Mucosa of stomach (tissue), 1 donor: ENCODE data around the gene AMY1C.
"Not testable (repeated sequence)": the region's sequence is repeated elsewhere in the genome, so short reads cannot be mapped to it uniquely, and the experiment has no call there.

Source experiments
- H3K27me3 ChIP-seq: one replicate; pipeline ENCODE4 v1.7.0; 2013; ENCODE audit warnings: mild to moderate bottlenecking, low read length; ENCODE audit not compliant: control insufficient read depth, insufficient read depth
- H3K36me3 ChIP-seq: one replicate; pipeline ENCODE4 v1.7.0; 2013; ENCODE audit warnings: low read length; ENCODE audit not compliant: control insufficient read depth, insufficient read depth
- H3K4me1 ChIP-seq: one replicate; pipeline ENCODE4 v1.7.0; 2013; ENCODE audit warnings: mild to moderate bottlenecking, low read length; ENCODE audit not compliant: control insufficient read depth, insufficient read depth
- H3K4me3 ChIP-seq: one replicate; pipeline ENCODE4 v1.7.0; 2013; ENCODE audit warnings: low read length
- H3K9ac ChIP-seq: one replicate; pipeline ENCODE4 v1.7.0; 2013; ENCODE audit warnings: mild to moderate bottlenecking, low read length, moderate library complexity
- H3K9me3 ChIP-seq: one replicate; pipeline ENCODE4 v1.7.0; 2013; ENCODE audit warnings: mild to moderate bottlenecking, low read length, moderate library complexity; ENCODE audit not compliant: control insufficient read depth
- donor health status: Pancreatic carcinoma.

Gene AMY1C

DNA sequence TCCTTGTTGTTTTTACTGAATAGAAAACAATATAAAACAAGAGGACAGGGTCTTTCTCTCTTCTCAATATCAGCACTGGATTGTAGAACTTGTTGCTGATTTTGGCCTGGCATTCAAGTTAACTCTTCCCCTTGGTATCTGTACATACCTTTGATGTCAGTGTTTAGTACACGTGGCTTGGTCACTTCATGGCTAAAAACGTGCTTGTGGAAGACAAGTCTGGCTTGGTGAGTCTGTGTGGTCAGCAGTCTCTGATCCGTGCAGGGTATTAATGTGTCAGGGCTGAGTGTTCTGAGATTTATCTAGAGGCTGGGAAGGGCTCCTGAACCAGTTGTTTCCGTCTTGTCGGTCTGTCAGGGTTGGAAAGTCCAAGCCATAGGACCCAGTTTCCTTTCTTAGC is at the start of gene AMY1C:
AMY1C (plus strand) TSS at position 301 of the 400 bp plus-strand sequence. CDS start 572 bp downstream, outside the sequence.
- not testable (repeated sequence) for H3K4me1 ChIP-seq, H3K9ac ChIP-seq, H3K4me3 ChIP-seq, H3K27me3 ChIP-seq, H3K36me3 ChIP-seq, H3K9me3 ChIP-seq

DNA sequence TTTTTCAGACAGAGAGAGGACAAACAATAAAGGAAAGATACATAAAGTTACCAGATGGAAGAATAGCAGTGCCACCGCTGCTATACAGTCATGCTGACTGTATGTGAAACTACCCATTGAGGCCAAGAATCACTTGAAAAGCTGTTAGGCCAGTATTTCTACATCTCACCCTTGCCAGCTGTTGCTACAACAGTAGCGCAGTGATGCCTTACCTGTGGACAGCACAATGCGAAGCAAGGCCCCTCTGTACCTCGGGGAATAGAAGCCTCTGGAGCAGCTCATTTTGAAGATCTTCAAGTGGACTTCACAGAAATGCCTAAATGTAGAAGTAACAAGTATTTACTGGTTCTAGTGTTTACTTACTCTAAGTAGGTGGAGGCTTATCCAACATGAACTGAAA is 49.0 kb upstream of the AMY1C start:
- not testable (repeated sequence) for H3K9me3 ChIP-seq, H3K4me3 ChIP-seq, H3K27me3 ChIP-seq, H3K9ac ChIP-seq, H3K4me1 ChIP-seq, H3K36me3 ChIP-seq

DNA sequence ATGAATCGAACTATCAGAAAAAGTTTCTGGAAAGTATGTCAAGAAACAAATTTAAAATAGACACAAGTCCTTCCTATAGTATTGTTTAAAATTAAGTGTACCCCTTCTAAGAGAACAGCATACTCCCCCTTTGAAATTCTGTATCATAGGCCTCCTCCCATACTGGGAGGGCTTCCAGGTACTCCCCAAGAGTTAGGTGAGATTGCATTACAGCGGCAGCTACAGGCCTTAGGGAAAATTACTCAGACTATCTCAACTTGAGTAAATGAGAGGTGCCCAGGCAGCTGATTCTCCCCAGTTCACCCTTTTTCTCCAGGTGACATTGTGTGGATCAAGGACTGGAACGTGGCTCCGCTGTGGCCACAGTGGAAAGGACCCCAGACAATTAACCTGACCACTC is 48.4 kb upstream of the AMY1C start:
- H3K27me3 ChIP-seq, H3K9ac ChIP-seq, H3K36me3 ChIP-seq, H3K9me3 ChIP-seq, H3K4me1 ChIP-seq, H3K4me3 ChIP-seq: not testable (repeated sequence)

DNA sequence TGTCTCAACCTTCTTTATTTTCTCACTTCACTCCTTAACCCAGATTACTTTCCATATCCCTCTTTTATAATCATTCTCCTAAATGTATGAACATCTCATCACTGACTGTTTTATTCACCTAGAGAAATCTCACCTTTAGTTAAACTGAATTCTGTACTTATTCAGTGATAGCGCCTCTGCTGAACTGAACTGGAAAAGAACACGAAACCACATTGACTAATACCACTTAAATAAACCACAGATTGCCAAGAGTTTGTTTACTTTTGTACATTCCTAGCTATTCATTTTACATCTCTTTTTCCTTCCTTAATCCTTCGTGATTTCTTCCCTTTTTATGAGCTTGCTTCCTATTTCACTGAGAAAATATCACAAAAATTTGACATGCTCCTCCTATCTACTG is 42.0 kb upstream of the AMY1C start:
- not testable (repeated sequence) for H3K9ac ChIP-seq, H3K36me3 ChIP-seq, H3K9me3 ChIP-seq, H3K4me3 ChIP-seq, H3K4me1 ChIP-seq, H3K27me3 ChIP-seq

DNA sequence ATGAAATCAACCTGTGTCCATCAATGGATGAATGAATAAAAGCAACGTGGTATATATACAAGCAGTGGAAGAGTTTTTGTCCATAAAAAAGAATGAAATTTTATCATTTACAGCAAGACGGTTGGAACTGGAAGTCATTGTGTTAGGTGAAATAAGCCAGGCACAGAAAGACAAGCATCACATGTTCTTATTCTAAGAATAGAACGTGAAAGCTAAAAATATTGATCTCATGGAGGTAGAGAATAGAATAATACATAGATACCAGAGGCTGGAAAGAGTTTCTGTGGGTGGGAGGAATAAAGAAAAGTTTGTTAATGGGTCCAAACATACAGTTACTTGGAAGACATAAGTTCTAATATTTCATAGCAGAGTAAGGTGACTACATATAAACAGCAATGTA is 39.3 kb upstream of the AMY1C start:
- H3K9ac ChIP-seq, H3K27me3 ChIP-seq, H3K9me3 ChIP-seq, H3K36me3 ChIP-seq, H3K4me1 ChIP-seq, H3K4me3 ChIP-seq: not testable (repeated sequence)

DNA sequence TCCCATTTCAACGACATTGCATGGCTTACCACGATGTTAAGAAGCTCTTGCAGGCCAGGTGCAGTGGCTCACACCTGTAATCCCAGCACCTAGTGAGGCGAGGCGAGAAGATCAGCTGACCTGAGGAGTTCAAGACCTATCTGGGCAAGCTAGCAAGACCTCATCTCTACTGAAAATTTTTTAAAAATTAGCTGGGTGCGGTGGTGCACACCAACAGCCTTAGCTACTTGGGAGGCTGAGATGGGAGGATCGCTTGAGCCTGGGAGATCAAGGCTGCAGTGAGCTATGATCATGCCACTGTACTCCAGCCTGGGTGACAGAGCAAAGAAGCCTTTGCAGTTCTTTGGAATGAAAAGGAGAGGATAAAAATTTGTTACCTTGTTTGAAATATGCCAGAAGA is 32.3 kb upstream of the AMY1C start:
- not testable (repeated sequence) for H3K27me3 ChIP-seq, H3K4me1 ChIP-seq, H3K36me3 ChIP-seq, H3K9me3 ChIP-seq, H3K4me3 ChIP-seq, H3K9ac ChIP-seq

DNA sequence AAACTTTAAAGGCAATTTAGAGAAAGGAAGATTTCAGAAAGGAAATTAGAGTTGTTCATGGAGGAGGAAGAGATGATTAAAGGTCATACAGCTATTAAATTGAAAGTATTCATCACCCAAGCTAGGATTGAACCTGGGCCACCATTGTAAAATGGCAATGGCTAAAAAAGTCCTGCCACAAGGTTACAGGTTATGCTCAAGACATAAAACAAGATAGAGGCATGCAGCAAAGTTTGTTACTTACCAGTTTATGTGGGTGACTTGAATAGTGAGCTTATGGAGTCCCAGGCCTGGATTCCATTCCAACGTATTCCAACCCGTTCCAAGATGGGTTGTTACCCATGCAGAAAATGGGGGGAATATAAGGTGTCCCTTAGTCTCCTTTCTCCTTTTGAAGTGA is 28.2 kb upstream of the AMY1C start:
- not testable (repeated sequence) for H3K9ac ChIP-seq, H3K27me3 ChIP-seq, H3K4me1 ChIP-seq, H3K36me3 ChIP-seq, H3K4me3 ChIP-seq, H3K9me3 ChIP-seq

DNA sequence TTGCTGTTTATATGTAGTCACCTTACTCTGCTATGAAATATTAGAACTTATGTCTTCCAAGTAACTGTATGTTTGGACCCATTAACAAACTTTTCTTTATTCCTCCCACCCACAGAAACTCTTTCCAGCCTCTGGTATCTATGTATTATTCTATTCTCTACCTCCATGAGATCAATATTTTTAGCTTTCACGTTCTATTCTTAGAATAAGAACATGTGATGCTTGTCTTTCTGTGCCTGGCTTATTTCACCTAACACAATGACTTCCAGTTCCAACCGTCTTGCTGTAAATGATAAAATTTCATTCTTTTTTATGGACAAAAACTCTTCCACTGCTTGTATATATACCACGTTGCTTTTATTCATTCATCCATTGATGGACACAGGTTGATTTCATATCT is 14.4 kb upstream of the AMY1C start:
- not testable (repeated sequence) for H3K4me3 ChIP-seq, H3K4me1 ChIP-seq, H3K27me3 ChIP-seq

DNA sequence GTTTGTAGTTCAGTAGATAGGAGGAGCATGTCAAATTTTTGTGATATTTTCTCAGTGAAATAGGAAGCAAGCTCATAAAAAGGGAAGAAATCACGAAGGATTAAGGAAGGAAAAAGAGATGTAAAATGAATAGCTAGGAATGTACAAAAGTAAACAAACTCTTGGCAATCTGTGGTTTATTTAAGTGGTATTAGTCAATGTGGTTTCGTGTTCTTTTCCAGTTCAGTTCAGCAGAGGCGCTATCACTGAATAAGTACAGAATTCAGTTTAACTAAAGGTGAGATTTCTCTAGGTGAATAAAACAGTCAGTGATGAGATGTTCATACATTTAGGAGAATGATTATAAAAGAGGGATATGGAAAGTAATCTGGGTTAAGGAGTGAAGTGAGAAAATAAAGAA is 11.7 kb upstream of the AMY1C start:
- not testable (repeated sequence) for H3K9me3 ChIP-seq, H3K36me3 ChIP-seq, H3K4me1 ChIP-seq, H3K9ac ChIP-seq, H3K4me3 ChIP-seq, H3K27me3 ChIP-seq

More for the DNA sequence above, 14.4 kb upstream of the AMY1C start:
- not testable (repeated sequence) for H3K36me3 ChIP-seq, H3K9ac ChIP-seq, H3K9me3 ChIP-seq

DNA sequence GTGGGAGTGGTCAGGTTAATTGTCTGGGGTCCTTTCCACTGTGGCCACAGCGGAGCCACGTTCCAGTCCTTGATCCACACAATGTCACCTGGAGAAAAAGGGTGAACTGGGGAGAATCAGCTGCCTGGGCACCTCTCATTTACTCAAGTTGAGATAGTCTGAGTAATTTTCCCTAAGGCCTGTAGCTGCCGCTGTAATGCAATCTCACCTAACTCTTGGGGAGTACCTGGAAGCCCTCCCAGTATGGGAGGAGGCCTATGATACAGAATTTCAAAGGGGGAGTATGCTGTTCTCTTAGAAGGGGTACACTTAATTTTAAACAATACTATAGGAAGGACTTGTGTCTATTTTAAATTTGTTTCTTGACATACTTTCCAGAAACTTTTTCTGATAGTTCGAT is 5.2 kb upstream of the AMY1C start:
- not testable (repeated sequence) for H3K4me3 ChIP-seq, H3K27me3 ChIP-seq, H3K9me3 ChIP-seq, H3K36me3 ChIP-seq, H3K4me1 ChIP-seq, H3K9ac ChIP-seq

DNA sequence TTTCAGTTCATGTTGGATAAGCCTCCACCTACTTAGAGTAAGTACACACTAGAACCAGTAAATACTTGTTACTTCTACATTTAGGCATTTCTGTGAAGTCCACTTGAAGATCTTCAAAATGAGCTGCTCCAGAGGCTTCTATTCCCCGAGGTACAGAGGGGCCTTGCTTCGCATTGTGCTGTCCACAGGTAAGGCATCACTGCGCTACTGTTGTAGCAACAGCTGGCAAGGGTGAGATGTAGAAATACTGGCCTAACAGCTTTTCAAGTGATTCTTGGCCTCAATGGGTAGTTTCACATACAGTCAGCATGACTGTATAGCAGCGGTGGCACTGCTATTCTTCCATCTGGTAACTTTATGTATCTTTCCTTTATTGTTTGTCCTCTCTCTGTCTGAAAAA is 4.7 kb upstream of the AMY1C start:
- not testable (repeated sequence) for H3K9me3 ChIP-seq, H3K4me1 ChIP-seq, H3K4me3 ChIP-seq, H3K9ac ChIP-seq, H3K27me3 ChIP-seq, H3K36me3 ChIP-seq

DNA sequence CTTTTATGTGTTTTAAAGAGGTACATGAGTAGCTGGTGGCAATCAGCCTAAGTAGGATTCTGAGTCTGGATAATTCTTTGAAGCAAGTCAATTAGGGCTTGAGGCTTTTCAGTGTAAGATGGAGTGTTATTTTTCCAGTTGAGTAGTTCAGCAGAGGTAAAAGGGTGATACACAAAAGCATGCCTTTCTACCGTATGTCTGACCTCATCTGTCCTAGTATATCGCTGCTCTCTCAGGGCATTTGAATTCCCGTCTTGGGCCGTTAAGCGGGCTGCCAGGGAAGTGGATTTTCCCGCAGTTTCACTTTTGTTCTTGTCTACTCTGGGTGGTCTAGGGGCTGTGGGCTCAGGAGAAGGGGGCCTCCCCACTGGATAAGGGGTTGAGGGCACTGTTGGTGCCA is 1.4 kb upstream of the AMY1C start:
- not testable (repeated sequence) for H3K9ac ChIP-seq, H3K9me3 ChIP-seq, H3K4me3 ChIP-seq, H3K27me3 ChIP-seq, H3K36me3 ChIP-seq, H3K4me1 ChIP-seq

DNA sequence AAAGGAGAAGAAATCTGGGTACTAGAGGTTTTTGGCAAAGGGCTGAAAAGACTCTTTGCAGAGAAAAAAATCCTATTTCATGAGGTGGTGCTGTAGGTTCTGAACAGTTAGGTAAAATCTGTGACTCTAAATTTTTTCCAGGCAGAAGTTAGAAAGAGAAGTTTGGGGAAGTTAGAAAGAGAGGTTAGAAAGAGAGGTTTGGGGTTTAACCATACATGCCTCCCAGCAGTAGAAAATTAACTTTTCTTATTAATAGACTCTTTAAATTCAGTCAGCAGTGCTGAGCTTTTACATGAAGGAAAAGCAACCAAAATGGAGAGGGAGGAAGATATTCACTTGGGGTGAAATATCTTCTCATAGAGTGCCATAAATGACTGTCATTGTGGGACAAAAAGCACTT is 12.2 kb downstream of the AMY1C start:
- no peak overlapping the region for H3K9ac ChIP-seq
- no peak overlapping the region for H3K4me3 ChIP-seq
- no peaks in the 10 kb centered on the region for H3K36me3 ChIP-seq
- H3K4me1 ChIP-seq = no peaks in the 10 kb centered on the region
- H3K27me3 ChIP-seq = no peaks in the 10 kb centered on the region
- no peaks in the 10 kb centered on the region for H3K9me3 ChIP-seq
